H9 (cell line): Measurements from ENCODE around the gene APOL2. TPM values are rescaled to one million over a fixed set of nuclear protein-coding genes. Genes with fewer than 3 reads are reported as not detected.

Source experiments
- DNase-seq: peaks from one replicate; pipeline ENCODE4 v3.0.0-alpha.2; 2017
- H2AFZ ChIP-seq: one replicate; pipeline ENCODE4 v1.6.1; 2013; ENCODE audit warnings: mild to moderate bottlenecking, low read length, control low read depth, moderate library complexity
- H2AK5ac ChIP-seq: 2 replicates; pipeline ENCODE4 v1.6.1; 2013; ENCODE audit warnings: low read length, control low read depth, mixed read lengths; ENCODE audit not compliant: insufficient read length
- H2BK120ac ChIP-seq: one replicate; pipeline ENCODE4 v1.6.1; 2013; ENCODE audit warnings: low read depth, mild to moderate bottlenecking, low read length, control low read depth, inconsistent platforms; ENCODE audit not compliant: poor library complexity, severe bottlenecking
- H2BK12ac ChIP-seq: 2 replicates; pipeline ENCODE4 v1.6.1; 2013; ENCODE audit warnings: low read length, control low read depth, mixed read lengths, low read depth; ENCODE audit not compliant: insufficient read length
- H2BK15ac ChIP-seq: 2 replicates; pipeline ENCODE4 v1.6.1; 2013; ENCODE audit warnings: low read depth, low read length, control low read depth
- H2BK20ac ChIP-seq: one replicate; pipeline ENCODE4 v1.6.1; 2013; ENCODE audit warnings: low read depth, mild to moderate bottlenecking, low read length, control low read depth, inconsistent platforms; ENCODE audit not compliant: poor library complexity, severe bottlenecking
- H2BK5ac ChIP-seq: 2 replicates; pipeline ENCODE4 v1.6.1; 2013; ENCODE audit warnings: low read length, control low read depth, mixed read lengths; ENCODE audit not compliant: insufficient read length
- H3K14ac ChIP-seq: 2 replicates; pipeline ENCODE4 v1.6.1; 2013; ENCODE audit warnings: low read length, control low read depth; ENCODE audit not compliant: insufficient read depth
- H3K18ac ChIP-seq: 2 replicates; pipeline ENCODE4 v1.6.1; 2013; ENCODE audit warnings: low read depth, mild to moderate bottlenecking, mixed read lengths, low read length, control low read depth; ENCODE audit not compliant: insufficient read length
- H3K23ac ChIP-seq: 2 replicates; pipeline ENCODE4 v1.6.1; 2013; ENCODE audit warnings: low read length, control low read depth, mixed read lengths, low read depth; ENCODE audit not compliant: insufficient read length
- H3K23me2 ChIP-seq: 2 replicates; pipeline ENCODE4 v1.6.1; 2013; ENCODE audit warnings: low read depth, mild to moderate bottlenecking, mixed read lengths, low read length, control low read depth; ENCODE audit not compliant: insufficient read length, poor library complexity, severe bottlenecking
- H3K27ac ChIP-seq: 2 replicates; pipeline ENCODE4 v1.5.1; 2013; ENCODE audit warnings: low read length, control low read depth, mixed read lengths, low read depth; ENCODE audit not compliant: insufficient read length
- H3K27me3 ChIP-seq: 2 replicates; pipeline ENCODE4 v1.6.1; 2013; ENCODE audit warnings: low read length, control low read depth, inconsistent platforms; ENCODE audit not compliant: insufficient read depth
- H3K4ac ChIP-seq: 2 replicates; pipeline ENCODE4 v1.6.1; 2013; ENCODE audit warnings: low read depth, mild to moderate bottlenecking, control low read depth, inconsistent platforms, low read length, moderate library complexity
- H3K4me1 ChIP-seq: 2 replicates; pipeline ENCODE4 v1.6.1; 2013; ENCODE audit warnings: low read length, control low read depth, inconsistent platforms; ENCODE audit not compliant: insufficient read depth
- H3K4me2 ChIP-seq: 2 replicates; pipeline ENCODE4 v1.6.1; 2013; ENCODE audit warnings: low read length, control low read depth, mixed read lengths; ENCODE audit not compliant: insufficient read length, insufficient read depth
- H3K56ac ChIP-seq: 2 replicates; pipeline ENCODE4 v1.6.1; 2013; ENCODE audit warnings: low read depth, mild to moderate bottlenecking, mixed read lengths, low read length, control low read depth; ENCODE audit not compliant: insufficient read length
- H3K79me1 ChIP-seq: 2 replicates; pipeline ENCODE4 v1.6.1; 2013; ENCODE audit warnings: low read depth, mild to moderate bottlenecking, moderate library complexity, low read length, control low read depth, inconsistent platforms; ENCODE audit not compliant: insufficient read depth, poor library complexity, severe bottlenecking
- H3K79me2 ChIP-seq: 2 replicates; pipeline ENCODE4 v1.6.1; 2013; ENCODE audit warnings: low read length, control low read depth, inconsistent platforms; ENCODE audit not compliant: insufficient read depth
- H3K9ac ChIP-seq: 2 replicates; pipeline ENCODE4 v1.6.1; 2013; ENCODE audit warnings: low read length, control low read depth, mixed read lengths; ENCODE audit not compliant: insufficient read length; ENCODE audit errors: extremely low read depth
- H3K9me3 ChIP-seq: one replicate; pipeline ENCODE4 v1.6.1; 2013; ENCODE audit warnings: low read depth, low read length, inconsistent platforms; ENCODE audit not compliant: control insufficient read depth
- H3T11ph ChIP-seq: one replicate; pipeline ENCODE4 v1.6.1; 2013; ENCODE audit warnings: mild to moderate bottlenecking, low read length, control low read depth, inconsistent platforms
- H4K20me1 ChIP-seq: one replicate; pipeline ENCODE4 v1.6.1; 2013; ENCODE audit not compliant: control insufficient read depth, insufficient read length, insufficient read depth
- H4K5ac ChIP-seq: 2 replicates; pipeline ENCODE4 v1.6.1; 2013; ENCODE audit warnings: low read depth, mild to moderate bottlenecking, mixed read lengths, low read length, control low read depth; ENCODE audit not compliant: insufficient read length
- H4K8ac ChIP-seq: replicated peaks from 2 replicates; pipeline ENCODE4 v1.6.1; 2013; ENCODE audit warnings: low read length, control low read depth, mixed read lengths, low read depth; ENCODE audit not compliant: insufficient read length
- H4K91ac ChIP-seq: 2 replicates; pipeline ENCODE4 v1.6.1; 2013; ENCODE audit warnings: low read depth, mild to moderate bottlenecking, moderate library complexity, mixed read lengths, low read length, control low read depth; ENCODE audit not compliant: insufficient read length
- H3K27ac Mint-ChIP-seq, 3 experiments: 2 replicates in 2 of 3; 3 replicates in 1 of 3; pipeline ENCODE4 v1.8.0; 2020 to 2021; ENCODE audit warnings: mixed read lengths in 3 of 3, mild to moderate bottlenecking in 1 of 3, moderate library complexity in 1 of 3
- H3K27me3 Mint-ChIP-seq: 2 replicates; pipeline ENCODE4 v1.8.0; 2021; ENCODE audit warnings: low read depth, mild to moderate bottlenecking, moderate library complexity, mixed read lengths
- H3K36me3 Mint-ChIP-seq, 3 experiments: 2 replicates in 2 of 3; 3 replicates in 1 of 3; pipeline ENCODE4 v1.8.0; 2020 to 2021; ENCODE audit warnings: low read depth in 3 of 3, mixed read lengths in 3 of 3; ENCODE audit not compliant: insufficient read depth in 1 of 3
- H3K4me1 Mint-ChIP-seq, 2 experiments: 2 replicates each; pipeline ENCODE4 v1.8.0; 2020; ENCODE audit warnings: mixed read lengths in 2 of 2
- H3K4me3 Mint-ChIP-seq, 2 experiments: 2 replicates in 1 of 2; 3 replicates in 1 of 2; pipeline ENCODE4 v1.8.0; 2020 to 2021; ENCODE audit warnings: mild to moderate bottlenecking in 2 of 2, mixed read lengths in 2 of 2, moderate library complexity in 1 of 2
- H3K9me3 Mint-ChIP-seq, 2 experiments: 2 replicates in 1 of 2; 3 replicates in 1 of 2; pipeline ENCODE4 v1.8.0; 2020; ENCODE audit warnings: mild to moderate bottlenecking in 2 of 2, mixed read lengths in 2 of 2, moderate library complexity in 1 of 2
- CTCF ChIP-seq: fragments of 200-600 bp; sonication (generic); conservative IDR thresholded peaks from 3 replicates; pipeline ENCODE4 v1.8.0; 2021; ENCODE audit warnings: antibody characterized with exemption, mild to moderate bottlenecking
- WGBS: extraction: QIAGEN DNeasy Blood & Tissue Kit; methylation state at CpG from one replicate; pipeline ENCODE4 v1.1.7; 2013; ENCODE audit warnings: missing lambda C conversion rate, low lambda C conversion rate, mixed read lengths; ENCODE audit not compliant: insufficient read length; ENCODE audit errors: extremely low coverage; 5-methylcytosine and 5-hydroxymethylcytosine counted together
- total RNA-seq: library from RNA; stranded (reverse); gene quantifications from 2 replicates; pipeline ENCODE4 v1.2.1, GENCODE V29; 2021

APOL2 gene
- total RNA-seq, 1 experiment from 2014 or later = 15.6 TPM

- H4K5ac ChIP-seq = no peak overlapping the region
- H3K27me3 ChIP-seq = no peaks in the 10 kb centered on the region
- H3K4me2 ChIP-seq = no peak overlapping the region
- no peaks in the 10 kb centered on the region for H3K9me3 ChIP-seq
- no peak overlapping the region for H2BK15ac ChIP-seq
- H2BK5ac ChIP-seq = no peak overlapping the region
- Mint-ChIP-seq H3K36me3 (peaks cover 2 to 8% (median 5%) of the 10 kb centered on the region in 3 experiments; a peak in 4 of 7 replicates), H3K27me3 (peaks cover 5% of the 10 kb centered on the region; the same call in 1 of the 2 replicates), H3K4me1 (peaks cover 56 to 62% of the 10 kb centered on the region in 2 experiments), H3K4me3 (no peak overlapping the region), H3K27ac (no peak overlapping the region), H3K9me3 (peaks cover 5 to 6% of the 10 kb centered on the region in 2 experiments; a peak in 4 of 5 replicates)
- H3K23ac ChIP-seq = no peak overlapping the region
- H2BK20ac ChIP-seq = no peak overlapping the region
- no peak overlapping the region for H2BK12ac ChIP-seq
- H2AK5ac ChIP-seq = no peak overlapping the region
- no peaks in the 10 kb centered on the region for H3K79me2 ChIP-seq
- no CpG with 5 or more reads among the region's 3 CpGs for WGBS
- no peak for TF ChIP-seq CTCF
- H3K9ac ChIP-seq = no peak overlapping the region
- no peak overlapping the region for H4K91ac ChIP-seq
- no peak overlapping the region for H3K18ac ChIP-seq
- H3K56ac ChIP-seq = no peak overlapping the region
- no peak overlapping the region for H3K4ac ChIP-seq
- peaks cover 4% of the 10 kb centered on the region; the same call in 1 of the 2 replicates for H3K4me1 ChIP-seq
- no peaks in the 10 kb centered on the region for H3K79me1 ChIP-seq
- no peak overlapping the region for H3K14ac ChIP-seq
- H3K23me2 ChIP-seq = no peaks in the 10 kb centered on the region
- DNase-seq = no peak
- no peak overlapping the region for H3K27ac ChIP-seq
- no peak overlapping the region for H2AFZ ChIP-seq
- H2BK120ac ChIP-seq = no peak overlapping the region
- H4K8ac ChIP-seq = no peak overlapping the region
- H3T11ph ChIP-seq = no peak overlapping the region
- no peaks in the 10 kb centered on the region for H4K20me1 ChIP-seq
These were observed 45.8 kb downstream of the APOL2 start for GRCh38 chr22:36193577-36193976.
